NCI-H2107 treated with DMSO at 0.1 percent for 48 hours (cell line): ENCODE results near the gene OR10S1.
"Not testable (repeated sequence)": the region's sequence is repeated elsewhere in the genome, so short reads cannot be mapped to it uniquely, and the experiment has no call there.

Source experiments
- DNase-seq: peaks from one replicate; lab custom pipeline; 2025; ENCODE audit not compliant: unreplicated experiment; lab: John Stamatoyannopoulos, UW

Gene OR10S1, protein sequence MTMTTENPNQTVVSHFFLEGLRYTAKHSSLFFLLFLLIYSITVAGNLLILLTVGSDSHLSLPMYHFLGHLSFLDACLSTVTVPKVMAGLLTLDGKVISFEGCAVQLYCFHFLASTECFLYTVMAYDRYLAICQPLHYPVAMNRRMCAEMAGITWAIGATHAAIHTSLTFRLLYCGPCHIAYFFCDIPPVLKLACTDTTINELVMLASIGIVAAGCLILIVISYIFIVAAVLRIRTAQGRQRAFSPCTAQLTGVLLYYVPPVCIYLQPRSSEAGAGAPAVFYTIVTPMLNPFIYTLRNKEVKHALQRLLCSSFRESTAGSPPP

DNA sequence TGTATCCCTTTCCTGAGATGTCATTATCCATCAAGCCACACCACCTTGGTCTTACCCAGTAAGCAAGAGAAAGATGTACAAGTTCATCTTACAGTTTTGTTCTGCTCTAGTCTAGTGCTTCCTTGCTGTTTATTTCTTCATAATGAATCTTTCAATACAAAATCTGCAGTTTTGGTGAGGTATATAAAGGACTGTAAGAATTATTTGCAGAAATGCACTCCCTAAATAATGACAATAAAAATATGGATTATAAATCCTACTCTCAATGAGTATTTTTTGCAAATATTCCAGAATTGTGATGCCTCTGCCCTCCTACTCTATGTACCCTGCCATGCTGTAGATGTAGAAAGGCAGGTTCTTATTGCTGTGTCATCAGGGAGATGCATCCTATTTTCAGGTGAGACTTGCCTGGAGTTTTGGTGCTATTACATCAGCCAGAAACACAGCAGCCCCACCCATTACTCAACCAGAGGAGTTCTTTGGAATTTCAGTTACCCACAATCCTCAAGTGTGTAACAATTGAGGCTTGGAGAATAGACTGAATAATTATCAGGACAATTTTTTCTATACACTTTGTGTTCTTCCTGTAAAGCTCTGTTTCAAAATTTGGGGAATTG, at the start of gene OR10S1:
Gene OR10S1, minus strand, starts transcription at position 51 of the 617 bp plus-strand sequence. CDS start 117 bp downstream, outside the sequence.
- no peak for DNase-seq

DNA sequence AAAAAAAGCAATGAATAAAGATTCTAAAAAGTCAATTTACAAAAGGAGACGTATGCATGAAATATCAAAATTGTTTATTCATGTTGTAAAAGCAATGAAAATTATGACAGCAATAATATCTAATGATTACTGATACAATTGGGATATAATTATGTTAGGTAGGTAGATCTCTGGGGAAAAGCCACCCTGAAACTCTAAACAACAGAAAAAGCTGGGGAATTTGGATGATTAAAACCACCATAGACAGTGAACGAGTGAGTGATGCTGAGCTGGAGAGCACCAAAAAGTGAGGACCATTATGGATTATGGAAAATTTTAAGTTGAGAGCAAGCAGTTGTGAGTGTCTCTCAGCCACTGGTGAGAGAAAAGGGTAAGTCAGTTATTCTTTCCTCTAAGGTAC, 48.9 kb upstream of the OR10S1 start, which contains the start of gene OR10G8:
Gene OR10G8, plus strand, starts transcription at position 301 of the 400 bp plus-strand sequence. CDS start 2,825 bp downstream, outside the sequence.
- DNase-seq = no peak

DNA sequence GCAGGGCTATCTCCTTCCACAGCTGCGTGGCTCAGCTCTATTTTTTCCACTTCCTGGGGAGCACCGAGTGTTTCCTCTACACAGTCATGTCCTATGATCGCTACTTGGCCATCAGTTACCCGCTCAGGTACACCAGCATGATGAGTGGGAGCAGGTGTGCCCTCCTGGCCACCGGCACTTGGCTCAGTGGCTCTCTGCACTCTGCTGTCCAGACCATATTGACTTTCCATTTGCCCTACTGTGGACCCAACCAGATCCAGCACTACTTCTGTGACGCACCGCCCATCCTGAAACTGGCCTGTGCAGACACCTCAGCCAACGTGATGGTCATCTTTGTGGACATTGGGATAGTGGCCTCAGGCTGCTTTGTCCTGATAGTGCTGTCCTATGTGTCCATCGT, 38.3 kb upstream of the OR10S1 start:
- not testable (repeated sequence) for DNase-seq

DNA sequence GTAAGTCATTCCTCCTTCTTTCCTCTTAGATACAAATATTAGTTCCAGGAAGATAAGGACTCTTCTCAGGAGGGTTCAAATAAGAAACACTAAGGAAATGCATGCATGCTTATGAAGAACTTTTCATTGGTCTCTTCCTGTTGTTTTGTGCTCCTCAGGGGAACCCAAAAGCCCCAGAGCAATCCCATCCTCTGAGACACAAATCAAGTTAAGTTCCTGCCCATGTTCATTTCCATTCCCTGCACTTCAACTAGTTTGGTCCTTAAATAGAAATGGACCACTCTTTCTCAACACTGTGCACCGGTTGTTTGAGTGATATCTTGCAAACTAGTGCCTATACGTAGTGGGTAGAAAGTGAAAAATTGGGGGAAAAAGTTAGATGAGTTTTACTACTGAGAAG, 35.1 kb upstream of the OR10S1 start, which contains the start of gene OR10G4:
Gene OR10G4, plus strand, starts transcription at position 301 of the 400 bp plus-strand sequence. CDS start 2,578 bp downstream, outside the sequence.
- DNase-seq = no peak

DNA sequence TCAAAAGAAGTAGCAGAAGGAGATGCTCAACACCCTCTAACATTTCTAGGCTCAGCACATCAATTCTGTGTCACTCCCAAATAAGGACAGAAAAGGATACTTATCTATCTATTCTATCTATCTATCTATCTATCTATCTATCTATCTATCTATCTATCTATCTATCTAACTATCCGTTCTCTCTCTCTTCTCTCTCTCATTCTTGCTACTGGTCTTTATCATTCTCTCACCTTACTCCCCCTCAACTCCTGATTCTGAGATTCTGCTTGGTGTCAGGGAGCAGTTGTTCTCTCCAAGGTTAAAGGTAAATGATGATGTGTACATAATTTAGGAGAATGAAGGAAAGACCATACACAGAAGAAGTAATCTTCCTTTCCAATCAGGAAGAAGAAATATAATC, 17.5 kb upstream of the OR10S1 start, which contains the start of gene OR10G6:
Gene OR10G6, minus strand, starts transcription at position 43 of the 400 bp plus-strand sequence. Its CDS starts 0 bp downstream, at position 43.
- DNase-seq = no peak

DNA sequence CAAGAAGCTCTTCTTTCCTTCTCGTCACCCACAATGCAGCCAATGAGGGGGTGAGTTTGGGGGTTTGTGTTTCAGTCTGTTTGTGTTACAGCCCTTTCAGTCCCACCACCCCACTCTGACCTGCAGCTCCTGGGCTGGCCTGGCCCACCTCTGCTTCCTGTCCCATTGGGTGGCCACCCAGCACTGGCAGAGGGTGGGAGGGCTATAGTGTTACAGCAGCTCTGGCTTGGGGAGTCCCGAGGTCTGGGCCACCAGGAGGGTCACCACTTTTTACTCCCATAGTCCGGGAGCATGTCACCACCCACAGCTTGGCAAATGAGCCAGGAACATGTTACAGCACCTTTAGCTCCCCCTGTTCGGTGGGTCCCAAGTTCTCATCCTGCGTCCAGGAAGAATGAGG, 1.7 kb upstream of the OR10S1 start:
- no peak for DNase-seq

DNA sequence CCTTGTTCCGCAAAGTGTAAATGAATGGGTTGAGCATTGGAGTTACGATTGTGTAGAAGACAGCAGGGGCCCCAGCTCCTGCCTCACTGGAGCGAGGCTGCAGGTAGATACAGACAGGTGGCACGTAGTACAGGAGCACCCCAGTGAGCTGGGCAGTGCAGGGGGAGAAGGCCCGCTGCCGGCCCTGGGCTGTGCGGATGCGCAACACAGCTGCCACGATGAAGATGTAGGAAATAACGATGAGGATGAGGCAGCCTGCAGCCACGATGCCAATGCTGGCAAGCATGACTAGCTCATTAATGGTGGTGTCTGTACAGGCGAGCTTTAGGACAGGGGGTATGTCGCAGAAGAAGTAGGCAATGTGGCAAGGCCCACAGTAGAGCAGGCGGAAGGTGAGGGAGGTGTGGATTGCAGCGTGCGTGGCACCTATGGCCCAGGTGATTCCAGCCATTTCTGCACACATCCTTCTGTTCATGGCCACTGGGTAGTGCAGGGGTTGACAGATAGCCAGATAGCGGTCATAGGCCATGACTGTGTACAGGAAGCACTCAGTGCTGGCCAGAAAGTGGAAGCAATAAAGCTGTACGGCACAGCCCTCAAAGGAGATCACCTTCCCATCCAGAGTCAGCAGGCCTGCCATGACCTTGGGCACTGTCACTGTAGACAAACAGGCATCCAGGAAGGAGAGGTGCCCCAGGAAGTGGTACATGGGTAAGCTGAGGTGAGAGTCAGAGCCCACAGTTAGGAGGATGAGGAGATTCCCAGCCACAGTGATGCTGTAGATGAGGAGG, 616 bp downstream of the OR10S1 start:
- no peak for DNase-seq

DNA sequence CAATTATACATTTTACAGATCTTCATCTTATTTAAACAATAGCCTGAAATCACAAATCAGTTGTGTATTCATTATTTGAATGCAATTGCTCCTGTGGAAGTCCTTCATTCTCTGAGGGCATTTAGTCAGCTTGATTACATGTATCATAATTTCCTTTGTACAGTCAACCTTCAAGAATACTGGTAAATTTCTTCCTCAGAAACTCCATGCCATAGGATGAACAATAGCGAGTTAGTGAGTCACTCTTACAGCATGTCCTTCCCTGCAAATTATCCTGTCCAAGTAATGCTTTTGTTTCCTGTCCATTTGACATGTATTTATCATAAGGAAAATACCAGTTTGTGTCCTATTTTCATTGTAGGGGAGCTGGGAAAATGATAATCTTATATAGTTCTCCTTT, 3.8 kb downstream of the OR10S1 start:
- no peak for DNase-seq

DNA sequence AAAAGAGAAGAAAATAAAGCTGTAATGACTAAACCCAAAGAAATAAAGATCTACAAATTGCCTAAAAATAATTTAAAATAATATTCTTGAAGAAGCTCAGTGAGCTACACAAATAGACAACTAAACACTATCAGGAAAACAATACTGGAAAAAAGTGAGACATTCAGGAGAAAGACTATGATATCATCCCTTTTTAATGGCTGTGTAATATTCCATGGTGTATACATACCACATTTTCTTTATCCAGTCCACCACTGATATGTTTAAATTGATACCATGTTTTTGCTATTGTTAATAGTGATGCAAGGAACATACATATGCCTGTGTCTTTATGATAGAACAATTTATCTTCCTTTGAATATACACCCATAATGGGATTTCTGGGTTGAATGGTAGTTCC, 20.8 kb downstream of the OR10S1 start:
- DNase-seq = no peak

DNA sequence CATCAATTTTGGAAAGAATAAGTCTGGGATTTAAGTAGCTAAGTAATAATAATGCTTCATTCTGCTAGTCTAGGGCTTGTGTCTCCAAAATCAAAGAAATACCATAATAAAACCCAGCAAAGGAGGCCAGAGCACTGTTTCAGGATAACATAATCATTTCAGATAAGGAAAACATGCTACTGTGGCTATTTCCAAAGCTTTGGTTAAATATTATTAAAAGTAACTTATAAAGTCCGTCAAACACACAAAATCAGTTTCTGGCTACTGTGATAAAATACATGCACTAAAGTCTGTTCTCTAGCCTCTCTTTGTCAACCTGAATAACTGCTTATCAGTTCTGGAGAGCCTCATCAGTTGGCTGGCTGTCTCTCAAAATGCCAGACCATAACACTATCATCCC, 32.4 kb downstream of the OR10S1 start:
- no peak for DNase-seq

DNA sequence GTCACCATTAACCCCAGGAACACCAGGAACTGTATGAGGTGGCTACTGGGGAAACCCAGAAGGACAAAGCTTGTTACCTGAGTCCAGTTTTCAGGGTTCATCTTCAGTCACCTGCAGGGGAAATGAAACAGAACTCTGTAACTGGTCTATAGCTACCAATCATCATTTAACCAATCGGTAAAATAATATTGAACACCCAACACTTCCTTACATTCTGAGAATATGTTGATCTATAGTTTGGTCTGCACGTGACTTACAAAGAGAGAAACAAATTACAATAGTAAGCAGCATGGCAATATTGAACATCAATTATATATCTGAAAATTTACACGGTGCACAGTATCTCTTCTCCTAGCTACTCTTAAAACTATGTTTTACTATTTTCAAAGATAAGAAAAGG, 33.8 kb downstream of the OR10S1 start, which contains the start of gene OR6T1:
Gene OR6T1, minus strand, starts transcription at position 101 of the 400 bp plus-strand sequence. Its CDS starts 0 bp downstream, at position 101.
- DNase-seq = no peak

DNA sequence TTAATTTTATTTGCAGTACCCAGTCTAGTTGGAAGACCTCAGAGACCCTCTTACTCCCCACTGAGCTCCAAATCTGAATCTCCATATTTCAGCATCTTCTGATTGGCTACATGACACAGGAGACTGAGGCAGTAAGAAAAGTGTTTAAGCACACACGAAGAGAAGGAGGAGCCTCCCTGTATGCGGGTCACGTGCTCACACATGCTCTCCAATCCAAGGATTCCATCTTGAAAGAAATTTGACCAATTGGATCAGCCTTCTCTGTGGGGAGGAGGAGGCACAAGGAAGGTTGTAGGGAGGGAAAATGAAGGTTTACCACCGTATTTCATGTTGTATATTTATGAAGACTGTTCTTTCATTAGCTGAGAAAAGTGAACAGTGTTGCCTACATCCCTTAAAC, 35.2 kb downstream of the OR10S1 start:
- DNase-seq = no peak

DNA sequence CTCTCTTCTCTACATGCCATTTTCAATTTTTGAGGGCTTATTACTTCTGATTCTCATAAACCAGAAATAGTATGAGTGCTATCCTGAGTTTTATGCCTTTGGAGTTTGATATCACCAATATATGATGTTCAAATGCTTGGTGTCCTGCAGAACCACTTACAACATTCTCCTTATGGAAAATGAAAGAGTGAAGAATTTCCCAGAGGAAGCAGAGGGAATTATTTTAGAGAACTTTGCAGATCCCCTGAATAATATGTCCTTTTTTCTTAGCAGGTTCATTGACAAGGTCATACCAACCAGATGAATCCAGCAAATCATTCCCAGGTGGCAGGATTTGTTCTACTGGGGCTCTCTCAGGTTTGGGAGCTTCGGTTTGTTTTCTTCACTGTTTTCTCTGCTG, 38.3 kb downstream of the OR10S1 start, which contains the start of gene OR4D5:
Gene OR4D5, plus strand, starts transcription at position 301 of the 400 bp plus-strand sequence. Its CDS starts 0 bp downstream, at position 301.
- no peak for DNase-seq
